A549 (cell line): ENCODE measurements around the gene GDF2. TPM values are rescaled to one million over a fixed set of nuclear protein-coding genes. Genes with fewer than 3 reads are reported as not detected.

Source experiments
- ATAC-seq, 2 experiments: fragments of 200-7000 bp in 1 of 2; fragments of >200 bp in 1 of 2; cut with Nextera tagmentation in 1 of 2; cut with Tn5 transposase in 1 of 2; 3 replicates each; pipeline versions ENCODE4 v1.8.0 to v1.9.1; 2018 to 2020; ENCODE audit warnings: mild to moderate bottlenecking in 1 of 2, moderate library complexity in 1 of 2
- CTCF ChIA-PET: fragments of 300-600 bp; sonication (Branson Sonifier 250); formaldehyde crosslinking; extraction: SDS; loops from one replicate; lab custom pipeline; 2021; ENCODE audit warnings: antibody characterized with exemption, inconsistent platforms; lab: Yijun Ruan, JAX
- POLR2A ChIA-PET: fragments of 350-600 bp; formaldehyde crosslinking; extraction: SDS; loops from one replicate; lab custom pipeline; 2021; ENCODE audit warnings: antibody characterized with exemption, inconsistent platforms; lab: Yijun Ruan, JAX
- DNase-seq, 2 experiments: peaks; one replicate each; pipeline versions ENCODE4 v3.0.0 to v3.0.0-alpha.2; 2011 to 2016; ENCODE audit warnings: low read depth in 1 of 2, low spot score in 1 of 2
- FAIRE-seq: peaks from 2 replicates; lab custom pipeline; 2011; peaks lifted over from hg19 to GRCh38; lab: Jason Lieb, UNC
- H3K27ac ChIP-seq, 2 experiments: fragments of >200 bp; sonication (Bioruptor Twin); formaldehyde crosslinking; 3 replicates each; pipeline ENCODE4 v1.5.1; 2016 to 2017
- H3K4me1 ChIP-seq: fragments of >200 bp; sonication (Bioruptor Twin); formaldehyde crosslinking; 3 replicates; pipeline ENCODE4 v1.6.1; 2016
- H3K4me2 ChIP-seq: fragments of >200 bp; sonication (Bioruptor Twin); formaldehyde crosslinking; 3 replicates; pipeline ENCODE4 v1.6.1; 2016
- H3K4me3 ChIP-seq: fragments of >200 bp; sonication (Bioruptor Twin); formaldehyde crosslinking; 3 replicates; pipeline ENCODE4 v1.5.1; 2016
- H3K9me3 ChIP-seq: fragments of >200 bp; sonication (Bioruptor Twin); formaldehyde crosslinking; 3 replicates; pipeline ENCODE4 v1.6.1; 2016
- ATOH8 ChIP-seq: fragments of 250-450 bp; sonication (Bioruptor Pico); IDR thresholded peaks from 2 replicates; pipeline ENCODE4 v1.5.0; 2020; ENCODE audit warnings: low read depth, mild to moderate bottlenecking, moderate library complexity
- BCL3 ChIP-seq: fragments of >200 bp; sonication (Bioruptor Twin); formaldehyde crosslinking; IDR thresholded peaks from 3 replicates; pipeline ENCODE4 v1.6.1; 2016
- CTCF ChIP-seq: fragments of >200 bp; sonication (Bioruptor Twin); formaldehyde crosslinking; IDR thresholded peaks from 3 replicates; pipeline ENCODE4 v1.5.1; 2016
- EHF ChIP-seq: fragments of 250-450 bp; sonication (Bioruptor Pico); IDR thresholded peaks from 2 replicates; pipeline ENCODE4 v1.5.0; 2020; ENCODE audit warnings: mild to moderate bottlenecking
- ELK1 ChIP-seq: fragments of 150-350 bp; IDR thresholded peaks from 2 replicates; pipeline ENCODE4 v1.6.1; 2014; ENCODE audit warnings: low read depth, mild to moderate bottlenecking, low read length
- ESRRA ChIP-seq: fragments of 150-350 bp; IDR thresholded peaks from 2 replicates; pipeline ENCODE4 v1.6.1; 2014; ENCODE audit warnings: mild to moderate bottlenecking, low read length, borderline replicate concordance
- FOSB ChIP-seq: fragments of 250-450 bp; sonication (Bioruptor Pico); IDR thresholded peaks from 2 replicates; pipeline ENCODE4 v1.5.0; 2020; ENCODE audit warnings: mild to moderate bottlenecking, moderate library complexity
- FOSL2 ChIP-seq, 2 experiments: fragments of 450-650 bp in 1 of 2; fragments of >200 bp in 1 of 2; sonication (Bioruptor Twin) in 1 of 2; formaldehyde crosslinking; IDR thresholded peaks; 2 replicates each; pipeline versions ENCODE4 v1.5.0 to v1.6.1; 2016 to 2020; ENCODE audit warnings: mild to moderate bottlenecking in 1 of 2, moderate library complexity in 1 of 2
- FOXS1 ChIP-seq: fragments of 250-450 bp; sonication (Bioruptor Pico); IDR thresholded peaks from 2 replicates; pipeline ENCODE4 v1.5.0; 2020; ENCODE audit warnings: mild to moderate bottlenecking, moderate library complexity
- GATA3 ChIP-seq: IDR thresholded peaks from 2 replicates; pipeline ENCODE4 v1.6.1; 2012; ENCODE audit warnings: borderline replicate concordance
- HDAC2 ChIP-seq: fragments of 200-600 bp; sonication (generic); IDR thresholded peaks from 2 replicates; pipeline ENCODE4 v1.6.1; 2016
- JUN ChIP-seq, 2 experiments: fragments of >200 bp; sonication (Bioruptor Twin); formaldehyde crosslinking; IDR thresholded peaks; 2 replicates in 1 of 2; 3 replicates in 1 of 2; pipeline ENCODE4 v1.6.1; 2016 to 2017
- JUNB ChIP-seq: fragments of >200 bp; sonication (Bioruptor Twin); formaldehyde crosslinking; IDR thresholded peaks from 2 replicates; pipeline ENCODE4 v1.6.1; 2016
- MAZ ChIP-seq: fragments of 150-350 bp; IDR thresholded peaks from 2 replicates; pipeline ENCODE4 v1.6.1; 2014; ENCODE audit warnings: antibody characterized with exemption, low read depth, low read length, borderline replicate concordance
- MYC ChIP-seq: IDR thresholded peaks from 2 replicates; pipeline ENCODE4 v1.6.1; 2012; ENCODE audit warnings: mild to moderate bottlenecking, inconsistent platforms, low read length, improper control_type of control experiment, borderline replicate concordance
- NFE2L2 ChIP-seq: fragments of 150-350 bp; conservative IDR thresholded peaks from 2 replicates; pipeline ENCODE4 v1.6.1; 2014; ENCODE audit warnings: low read length
- NPAS2 ChIP-seq: fragments of 250-450 bp; sonication (Bioruptor Pico); IDR thresholded peaks from 2 replicates; pipeline ENCODE4 v1.8.0; 2022; ENCODE audit warnings: mild to moderate bottlenecking, moderate library complexity, borderline replicate concordance
- PBX3 ChIP-seq: IDR thresholded peaks from 2 replicates; pipeline ENCODE4 v1.6.1; 2012
- RARB ChIP-seq: fragments of 250-450 bp; sonication (Bioruptor Pico); IDR thresholded peaks from 2 replicates; pipeline ENCODE4 v1.8.0; 2021; ENCODE audit warnings: mild to moderate bottlenecking, moderate library complexity
- RCOR1 ChIP-seq: fragments of 150-350 bp; IDR thresholded peaks from 2 replicates; pipeline ENCODE4 v1.6.1; 2014; ENCODE audit warnings: antibody characterized with exemption, low read length, low read depth
- TFCP2L1 ChIP-seq: fragments of 250-450 bp; sonication (Bioruptor Pico); IDR thresholded peaks from 2 replicates; pipeline ENCODE4 v1.5.0; 2021; ENCODE audit warnings: mild to moderate bottlenecking
- TP53 ChIP-seq: fragments of 250-450 bp; sonication (Bioruptor Pico); IDR thresholded peaks from 2 replicates; pipeline ENCODE4 v1.5.0; 2021; ENCODE audit warnings: mild to moderate bottlenecking, moderate library complexity
- ZNF302 ChIP-seq: fragments of 250-450 bp; sonication (Bioruptor Pico); IDR thresholded peaks from 2 replicates; pipeline ENCODE4 v1.9.0; 2021; ENCODE audit warnings: inconsistent platforms, mild to moderate bottlenecking, moderate library complexity
- ZSCAN20 ChIP-seq: fragments of 250-450 bp; sonication (Bioruptor Pico); IDR thresholded peaks from 2 replicates; pipeline ENCODE4 v1.8.0; 2022; ENCODE audit warnings: mild to moderate bottlenecking, moderate library complexity
- WGBS: methylation state at CpG from one replicate; pipeline ENCODE4 v1.1.6; 2017; ENCODE audit errors: missing lambda C conversion rate; 5-methylcytosine and 5-hydroxymethylcytosine counted together
- polyA plus RNA-seq, 4 experiments: library from polyadenylated mRNA; depleted of rRNA in 3 of 4; stranded (reverse); fragments of >200 nt; fragmentation: RNase III in 1 of 4; extraction: RNeasy Plus Mini Kit Qiagen cat#74134 plus additional on column Dnase treatment in 1 of 4; gene quantifications; 2 replicates in 3 of 4; 3 replicates in 1 of 4; pipeline ENCODE4 v1.2.3, GENCODE V29; 2011 to 2017
- TF ChIP-seq, protein P1 (sequence below): fragments of 200-600 bp; sonication (generic); IDR thresholded peaks from 2 replicates; pipeline ENCODE4 v1.6.1; 2016; ENCODE audit warnings: antibody characterized with exemption, mild to moderate bottlenecking, moderate library complexity
- TF ChIP-seq, protein P2 (sequence below): IDR thresholded peaks from 2 replicates; pipeline ENCODE4 v1.6.1; 2012; ENCODE audit warnings: low read depth, borderline replicate concordance
- TF ChIP-seq, protein P3 (sequence below): fragments of >200 bp; sonication (Bioruptor Twin); formaldehyde crosslinking; IDR thresholded peaks from 2 replicates; pipeline ENCODE4 v1.6.1; 2016

Gene GDF2
- polyA plus RNA-seq, 2 of the 4 experiments (the other 2 are of a cell fraction), result not detected

DNA sequence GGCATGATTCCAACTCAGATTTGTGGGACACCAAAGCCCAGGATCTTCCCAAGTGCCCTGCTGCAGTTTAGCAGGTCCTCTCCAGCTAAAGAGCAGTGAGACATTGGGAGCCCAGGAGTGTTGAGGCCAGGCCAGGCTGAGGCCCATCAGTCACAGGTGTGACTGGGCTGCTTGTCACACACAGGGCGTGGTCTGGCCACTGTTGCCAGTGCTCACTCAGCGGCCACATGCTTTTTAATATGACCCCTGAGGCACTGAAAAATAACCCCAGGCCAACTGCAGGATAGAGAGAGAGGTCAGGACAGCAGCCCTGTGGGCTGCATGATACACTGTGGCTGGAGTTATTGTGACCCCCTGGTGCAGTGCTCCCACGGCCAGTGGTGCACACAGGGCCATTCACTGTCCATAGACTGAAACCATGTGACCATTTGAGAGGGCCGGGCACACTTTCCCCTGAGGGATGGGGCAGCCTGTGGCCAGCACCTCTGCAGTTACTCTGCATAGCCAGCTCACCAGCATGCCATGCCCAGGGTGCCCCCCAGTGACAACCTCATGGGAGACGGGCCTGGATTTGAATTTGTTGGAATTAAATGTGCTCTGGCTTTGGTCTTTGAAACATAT lies 4.2 kb downstream of the GDF2 start:
- ChIA-PET CTCF (interaction anchor here (5.2 to 8.3 kb wide), 2 partner anchors 13 to 14 kb away, joined by 24 to 68 read pairs; no protein-coding TSS in a partner anchor), POLR2A (no interaction called here)
- Histone ChIP-seq H3K9me3 (no peaks in the 10 kb centered on the region), H3K4me2 (no peak overlapping the region), H3K4me1 (peaks cover 6% of the 10 kb centered on the region; the same call in 1 of the 3 replicates), H3K27ac (no peak overlapping the region), H3K4me3 (no peak overlapping the region)
- no peak for ATAC-seq
- TF ChIP-seq HDAC2 (no peak), GATA3 (no peak), EHF (CRISPR knock-in tag) (no peak), ZSCAN20 (CRISPR knock-in tag) (no peak), NPAS2 (CRISPR knock-in tag) (no peak), FOXS1 (CRISPR knock-in tag) (no peak), PBX3 (no peak), MYC (no peak), ESRRA (no peak), ATOH8 (CRISPR knock-in tag) (no peak), RCOR1 (no peak), RARB (CRISPR knock-in tag) (no peak), MAZ (no peak), TFCP2L1 (CRISPR knock-in tag) (no peak), BCL3 (no peak), ZNF302 (CRISPR knock-in tag) (no peak)
- TF ChIP-seq, protein P1, sequence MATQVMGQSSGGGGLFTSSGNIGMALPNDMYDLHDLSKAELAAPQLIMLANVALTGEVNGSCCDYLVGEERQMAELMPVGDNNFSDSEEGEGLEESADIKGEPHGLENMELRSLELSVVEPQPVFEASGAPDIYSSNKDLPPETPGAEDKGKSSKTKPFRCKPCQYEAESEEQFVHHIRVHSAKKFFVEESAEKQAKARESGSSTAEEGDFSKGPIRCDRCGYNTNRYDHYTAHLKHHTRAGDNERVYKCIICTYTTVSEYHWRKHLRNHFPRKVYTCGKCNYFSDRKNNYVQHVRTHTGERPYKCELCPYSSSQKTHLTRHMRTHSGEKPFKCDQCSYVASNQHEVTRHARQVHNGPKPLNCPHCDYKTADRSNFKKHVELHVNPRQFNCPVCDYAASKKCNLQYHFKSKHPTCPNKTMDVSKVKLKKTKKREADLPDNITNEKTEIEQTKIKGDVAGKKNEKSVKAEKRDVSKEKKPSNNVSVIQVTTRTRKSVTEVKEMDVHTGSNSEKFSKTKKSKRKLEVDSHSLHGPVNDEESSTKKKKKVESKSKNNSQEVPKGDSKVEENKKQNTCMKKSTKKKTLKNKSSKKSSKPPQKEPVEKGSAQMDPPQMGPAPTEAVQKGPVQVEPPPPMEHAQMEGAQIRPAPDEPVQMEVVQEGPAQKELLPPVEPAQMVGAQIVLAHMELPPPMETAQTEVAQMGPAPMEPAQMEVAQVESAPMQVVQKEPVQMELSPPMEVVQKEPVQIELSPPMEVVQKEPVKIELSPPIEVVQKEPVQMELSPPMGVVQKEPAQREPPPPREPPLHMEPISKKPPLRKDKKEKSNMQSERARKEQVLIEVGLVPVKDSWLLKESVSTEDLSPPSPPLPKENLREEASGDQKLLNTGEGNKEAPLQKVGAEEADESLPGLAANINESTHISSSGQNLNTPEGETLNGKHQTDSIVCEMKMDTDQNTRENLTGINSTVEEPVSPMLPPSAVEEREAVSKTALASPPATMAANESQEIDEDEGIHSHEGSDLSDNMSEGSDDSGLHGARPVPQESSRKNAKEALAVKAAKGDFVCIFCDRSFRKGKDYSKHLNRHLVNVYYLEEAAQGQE, result no peak
- TF ChIP-seq, protein P2, sequence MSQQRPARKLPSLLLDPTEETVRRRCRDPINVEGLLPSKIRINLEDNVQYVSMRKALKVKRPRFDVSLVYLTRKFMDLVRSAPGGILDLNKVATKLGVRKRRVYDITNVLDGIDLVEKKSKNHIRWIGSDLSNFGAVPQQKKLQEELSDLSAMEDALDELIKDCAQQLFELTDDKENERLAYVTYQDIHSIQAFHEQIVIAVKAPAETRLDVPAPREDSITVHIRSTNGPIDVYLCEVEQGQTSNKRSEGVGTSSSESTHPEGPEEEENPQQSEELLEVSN, result no peak
- TF ChIP-seq, protein P3, sequence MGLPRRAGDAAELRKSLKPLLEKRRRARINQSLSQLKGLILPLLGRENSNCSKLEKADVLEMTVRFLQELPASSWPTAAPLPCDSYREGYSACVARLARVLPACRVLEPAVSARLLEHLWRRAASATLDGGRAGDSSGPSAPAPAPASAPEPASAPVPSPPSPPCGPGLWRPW, result no peak
- no peak for FAIRE-seq
- 47% methylated on average over 5 of the region's 5 CpGs for WGBS
- DNase-seq, result no peak

DNA sequence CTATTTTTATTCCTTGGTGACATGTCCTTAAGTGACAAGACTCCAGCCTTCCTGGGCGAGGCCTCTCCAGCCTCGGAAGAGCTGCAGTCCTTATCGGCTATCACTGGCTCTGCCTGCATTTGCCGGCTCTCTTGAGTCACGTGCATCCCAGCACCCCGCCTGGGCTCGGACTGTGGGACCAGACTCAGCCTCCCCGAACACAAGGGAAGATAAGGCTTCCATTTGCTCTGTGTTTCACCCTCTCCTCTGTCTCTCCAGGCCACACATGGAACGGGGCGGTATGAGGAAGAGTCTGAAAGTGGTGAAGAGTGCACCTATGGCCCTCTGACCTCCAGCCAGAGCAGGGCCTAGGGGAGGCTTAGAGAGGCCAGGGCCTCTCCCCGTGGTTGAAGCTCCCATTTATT lies 4.7 kb downstream of the GDF2 start:
- no peak overlapping the region for H3K4me3 ChIP-seq
- ATAC-seq, result no peak
- H3K4me2 ChIP-seq, result no peak overlapping the region
- no peak overlapping the region for H3K27ac ChIP-seq
- no peaks in the 10 kb centered on the region for H3K9me3 ChIP-seq
- POLR2A ChIA-PET, result no interaction called here
- H3K4me1 ChIP-seq, result peaks cover 6% of the 10 kb centered on the region; the same call in 1 of the 3 replicates
- 63% methylated on average over 10 of the region's 11 CpGs for WGBS
- DNase-seq, result no peak
- CTCF ChIA-PET, result interaction anchor here (5.2 to 8.3 kb wide), 2 partner anchors 13 to 14 kb away, joined by 24 to 68 read pairs; no protein-coding TSS in a partner anchor
- no peak for FAIRE-seq
- TF ChIP-seq JUN (IDR thresholded peaks at IDR 0.05), result no peak
- TF ChIP-seq ZSCAN20 (CRISPR knock-in tag), result no peak
- TF ChIP-seq EHF (CRISPR knock-in tag), result no peak
- TF ChIP-seq FOSB (CRISPR knock-in tag), result no peak
- TF ChIP-seq TP53, result no peak
- no peak for TF ChIP-seq FOSL2 (IDR thresholded peaks at IDR 0.05)
- no peak for TF ChIP-seq FOSL2 (CRISPR knock-in tag; IDR thresholded peaks at IDR 0.05)
- TF ChIP-seq NFE2L2, result no peak
- no peak for TF ChIP-seq JUNB
- no peak for TF ChIP-seq CTCF
- TF ChIP-seq MAZ, result no peak
- TF ChIP-seq ELK1, result no peak
